ENCODE results near the gene RABGAP1.

- no peak for TF ChIP-seq POLR2A (IDR thresholded peaks at IDR 0.05)
- no peak for TF ChIP-seq CTCF (IDR thresholded peaks at IDR 0.05)
- TF ChIP-seq POLR2AphosphoS5 (IDR thresholded peaks at IDR 0.05): no peak
Measured at GRCh38 chr9:123053046-123053445, 112.2 kb downstream of the RABGAP1 start.
